Kidney (tissue), 14 donors: ENCODE data around the gene KLF7. TPM values are rescaled to one million over a fixed set of nuclear protein-coding genes. Genes with fewer than 3 reads are reported as not detected.
A peak's percentile ranks its signal among the peaks of the same experiment; 100 is the strongest.

Experiments used
- DNase-seq, 5 donors: peaks; one replicate each; pipeline ENCODE4 v3.0.0-alpha.2; 2013 to 2020
- FAIRE-seq: peaks from 2 replicates; lab custom pipeline; 2012; peaks lifted over from hg19 to GRCh38; lab: Jason Lieb, UNC
- H3K27ac ChIP-seq, 2 donors: one replicate each; pipeline ENCODE4 v1.7.0; 2013; ENCODE audit warnings: low read depth in 2 of 2, low read length in 2 of 2, inconsistent platforms in 1 of 2
- H3K27me3 ChIP-seq: one replicate; pipeline ENCODE4 v1.7.1; 2013; ENCODE audit warnings: low read length, inconsistent platforms; ENCODE audit not compliant: control insufficient read depth, insufficient read depth
- H3K36me3 ChIP-seq, 3 donors: one replicate each; pipeline versions ENCODE4 v1.7.0 to v1.7.1; 2013; ENCODE audit warnings: low read length in 3 of 3, control low read depth in 1 of 3, inconsistent platforms in 1 of 3; ENCODE audit not compliant: insufficient read depth in 3 of 3, control insufficient read depth in 2 of 3
- H3K4me1 ChIP-seq, 3 donors: one replicate each; pipeline versions ENCODE4 v1.7.0 to v1.7.1; 2013; ENCODE audit warnings: low read length in 3 of 3, inconsistent platforms in 1 of 3, low read depth in 1 of 3; ENCODE audit not compliant: control insufficient read depth in 2 of 3, insufficient read depth in 2 of 3
- H3K4me3 ChIP-seq, 3 donors: one replicate each; pipeline versions ENCODE4 v1.7.0 to v1.8.1; 2013; ENCODE audit warnings: low read length in 3 of 3, control low read depth in 1 of 3, inconsistent platforms in 1 of 3
- H3K9ac ChIP-seq, 3 donors: one replicate each; pipeline versions ENCODE4 v1.7.0 to v1.7.1; 2013; ENCODE audit warnings: low read length in 3 of 3, control low read depth in 1 of 3, inconsistent platforms in 1 of 3
- H3K9me3 ChIP-seq, 3 donors: one replicate each; pipeline versions ENCODE4 v1.7.0 to v1.7.1; 2013; ENCODE audit warnings: low read length in 3 of 3, control low read depth in 1 of 3, inconsistent platforms in 1 of 3; ENCODE audit not compliant: control insufficient read depth in 2 of 3, insufficient read depth in 1 of 3
- intact Hi-C: fragments of 100-400 bp; cut with DNase I; formaldehyde crosslinking; loops from one replicate; pipeline ENCODE4 v1.11.1; 2022
- polyA plus RNA-seq: library from polyadenylated mRNA; stranded (reverse); fragments of 350-450 nt; fragmentation: Illumina TruSeq; extraction: RNeasy Lipid Tissue Mini Kit (QIAGEN cat#74804); gene quantifications from one replicate; pipeline ENCODE4 v1.2.3, GENCODE V29; 2014; ENCODE audit warnings: low read depth, low replicate concordance; ENCODE audit not compliant: insufficient read depth
- total RNA-seq: library from RNA; stranded (reverse); fragmentation: NEBNext Ultra II Directional; extraction: Animal tissue kit (Norgen Biotek cat#: 25700); gene quantifications from one replicate; pipeline ENCODE4 v1.2.1, GENCODE V29; 2021
- TF ChIP-seq, protein P1 (sequence below): IDR thresholded peaks from 3 replicates; pipeline ENCODE4 v1.5.1; 2012; ENCODE audit warnings: mild to moderate bottlenecking, moderate library complexity, borderline replicate concordance; ENCODE audit not compliant: insufficient read depth; ENCODE audit errors: extremely low read depth
- donor health status: control.
- donor health status: control.
- donor health status: control.
- donor health status: control.
- donor health status: control.
- donor health status: DM: yes; HTN: yes; CAD: no.
- donor health status: Normal renal cell carcinoma (clear cell type).

The KLF7 gene
- total and polyA plus RNA-seq, 2 donors from 2014 or later, result 2.9 to 61.5 TPM

DNA sequence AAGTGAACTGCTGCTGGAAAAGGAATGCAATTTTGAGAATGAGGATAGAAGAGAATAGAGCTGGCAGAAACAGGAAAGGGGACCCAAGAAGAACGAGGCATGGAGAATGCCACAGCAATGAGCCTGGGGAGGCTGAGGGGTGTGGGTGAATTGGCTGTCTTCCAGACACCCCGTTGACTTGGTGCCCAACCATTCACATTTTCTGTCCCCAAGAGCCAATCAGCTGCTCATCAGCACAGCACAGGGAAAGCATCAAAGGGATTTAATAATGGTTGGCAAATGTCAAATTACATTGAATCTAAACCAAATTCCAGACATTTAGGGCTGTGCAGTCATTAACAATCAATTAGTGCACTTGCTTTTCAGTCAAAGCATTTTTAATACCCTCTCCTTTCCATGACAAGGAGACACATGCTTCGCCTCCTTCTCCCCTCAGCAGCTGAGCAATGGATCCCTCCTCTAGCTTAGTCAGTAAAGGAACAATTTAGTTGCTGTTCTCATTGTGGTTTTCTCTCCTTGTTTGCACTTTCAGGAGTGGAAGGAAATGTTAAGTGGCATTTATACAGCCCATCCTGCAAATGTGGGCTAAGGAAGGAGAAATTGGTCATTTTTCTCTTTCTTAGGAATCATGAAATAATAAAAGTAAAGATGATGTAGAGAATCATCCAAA is 98.8 kb downstream of the KLF7 start:
- H3K4me1 ChIP-seq, result peaks cover 0 to 5% (median 0%) of the 10 kb centered on the region in 3 donors
- no peaks in the 10 kb centered on the region for H3K36me3 ChIP-seq
- no peak for FAIRE-seq
- no peak for DNase-seq
- TF ChIP-seq, protein P1, sequence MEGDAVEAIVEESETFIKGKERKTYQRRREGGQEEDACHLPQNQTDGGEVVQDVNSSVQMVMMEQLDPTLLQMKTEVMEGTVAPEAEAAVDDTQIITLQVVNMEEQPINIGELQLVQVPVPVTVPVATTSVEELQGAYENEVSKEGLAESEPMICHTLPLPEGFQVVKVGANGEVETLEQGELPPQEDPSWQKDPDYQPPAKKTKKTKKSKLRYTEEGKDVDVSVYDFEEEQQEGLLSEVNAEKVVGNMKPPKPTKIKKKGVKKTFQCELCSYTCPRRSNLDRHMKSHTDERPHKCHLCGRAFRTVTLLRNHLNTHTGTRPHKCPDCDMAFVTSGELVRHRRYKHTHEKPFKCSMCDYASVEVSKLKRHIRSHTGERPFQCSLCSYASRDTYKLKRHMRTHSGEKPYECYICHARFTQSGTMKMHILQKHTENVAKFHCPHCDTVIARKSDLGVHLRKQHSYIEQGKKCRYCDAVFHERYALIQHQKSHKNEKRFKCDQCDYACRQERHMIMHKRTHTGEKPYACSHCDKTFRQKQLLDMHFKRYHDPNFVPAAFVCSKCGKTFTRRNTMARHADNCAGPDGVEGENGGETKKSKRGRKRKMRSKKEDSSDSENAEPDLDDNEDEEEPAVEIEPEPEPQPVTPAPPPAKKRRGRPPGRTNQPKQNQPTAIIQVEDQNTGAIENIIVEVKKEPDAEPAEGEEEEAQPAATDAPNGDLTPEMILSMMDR, result no peak
- no peak overlapping the region for H3K4me3 ChIP-seq
- H3K9me3 ChIP-seq, result no peaks in the 10 kb centered on the region
- peak overlapping the region; percentile 26 to 43 for H3K27ac ChIP-seq
- H3K9ac ChIP-seq, result no peak overlapping the region
- no peaks in the 10 kb centered on the region for H3K27me3 ChIP-seq
- intact Hi-C loops, result no loop called here

GRCh38 chr2:207066166-207066565 is 99.6 kb downstream of the KLF7 start:
- Histone ChIP-seq H3K9me3 (no peaks in the 10 kb centered on the region), H3K27me3 (no peaks in the 10 kb centered on the region), H3K9ac (no peak overlapping the region), H3K4me3 (no peak overlapping the region), H3K4me1 (peaks cover 0 to 5% (median 0%) of the 10 kb centered on the region in 3 donors), H3K27ac (no peak overlapping the region), H3K36me3 (no peaks in the 10 kb centered on the region)
- intact Hi-C loops, result no loop called here
- TF ChIP-seq, protein P1, result no peak
- FAIRE-seq (no peak), DNase-seq (no peak)

- Histone ChIP-seq H3K27ac (no peak overlapping the region), H3K36me3 (no peaks in the 10 kb centered on the region), H3K4me3 (no peak overlapping the region), H3K9me3 (no peaks in the 10 kb centered on the region), H3K9ac (no peak overlapping the region), H3K4me1 (peaks cover 0 to 5% (median 0%) of the 10 kb centered on the region in 3 donors), H3K27me3 (no peaks in the 10 kb centered on the region)
- DNase-seq (no peak), FAIRE-seq (no peak)
- TF ChIP-seq, protein P1, result no peak
- intact Hi-C loops, result no loop called here
Observed at GRCh38 chr2:207064128-207064690, 101.5 kb downstream of the KLF7 start.

- H3K4me1 ChIP-seq, result no peaks in the 10 kb centered on the region
- H3K27me3 ChIP-seq, result no peaks in the 10 kb centered on the region
- no peak overlapping the region for H3K4me3 ChIP-seq
- intact Hi-C loops, result no loop called here
- TF ChIP-seq, protein P1, result no peak
- H3K27ac ChIP-seq, result no peak overlapping the region
- H3K36me3 ChIP-seq, result no peaks in the 10 kb centered on the region
- no peaks in the 10 kb centered on the region for H3K9me3 ChIP-seq
- FAIRE-seq (no peak), DNase-seq (no peak)
- H3K9ac ChIP-seq, result no peak overlapping the region
Observed at GRCh38 chr2:207061181-207061580, 104.6 kb downstream of the KLF7 start.
